ENCODE results near the gene NCAPG2. TPM values are rescaled to one million over a fixed set of nuclear protein-coding genes. Genes with fewer than 3 reads are reported as not detected.

Gene NCAPG2
- polyA plus RNA-seq, 2 of the 4 experiments (the other 2 are of a cell fraction), result 53.8 to 63.0 TPM

DNA sequence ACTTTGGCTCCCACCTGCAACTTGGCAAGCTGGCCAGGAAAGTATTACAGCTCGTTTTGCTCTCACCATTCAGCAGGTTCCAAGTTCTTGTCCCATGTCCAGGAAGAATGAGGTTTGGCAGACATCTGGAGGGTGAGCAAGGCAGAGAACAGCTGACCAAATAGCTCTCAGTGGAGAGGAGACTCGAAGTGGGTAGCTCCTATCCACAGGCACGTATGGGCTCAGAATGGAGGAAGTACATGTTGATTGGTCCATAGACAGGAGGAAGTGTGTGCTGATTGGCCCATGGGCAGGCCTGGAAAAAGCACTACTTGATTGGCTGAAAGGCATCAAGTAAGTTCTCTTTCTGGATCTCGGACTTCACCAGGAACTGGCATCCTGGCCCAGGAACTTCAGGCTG lies 3.0 kb upstream of the NCAPG2 start:
- FAIRE-seq (no peak), DNase-seq (ENCODE audit: low read depth in 1 of 2, low spot score in 1 of 2) (peak in 1 of 2 experiments; percentile 33), ATAC-seq (no peak)
- Histone ChIP-seq H3K27ac (no peak overlapping the region), H3K4me2 (no peak overlapping the region), H3K4me3 (no peak overlapping the region), H3K9me3 (no peaks in the 10 kb centered on the region), H3K4me1 (peaks cover 18% of the 10 kb centered on the region)
- WGBS (ENCODE audit: missing lambda C conversion rate), result 56% methylated on average over 4 of the region's 4 CpGs
- CTCF ChIA-PET, result interaction anchor here (1.4 to 2.9 kb wide), 3 partner anchors 12 to 269 kb away, joined by 4 to 11 read pairs (median 6); no protein-coding TSS in a partner anchor
- POLR2A ChIA-PET, result no interaction called here
- TF ChIP-seq JUNB (IDR thresholded peaks at IDR 0.05) (no peak), ZFP36 (IDR thresholded peaks at IDR 0.05; ENCODE audit: borderline replicate concordance, partially characterized antibody) (no peak), TP53 (CRISPR knock-in tag; IDR thresholded peaks at IDR 0.05) (no peak), CHD4 (IDR thresholded peaks at IDR 0.05; ENCODE audit: borderline replicate concordance) (no peak), FOXS1 (CRISPR knock-in tag; IDR thresholded peaks at IDR 0.05) (no peak), SMC3 (IDR thresholded peaks at IDR 0.05) (no peak), ZNF302 (CRISPR knock-in tag; IDR thresholded peaks at IDR 0.05) (no peak), KDM5A (IDR thresholded peaks at IDR 0.05) (no peak)
- TF ChIP-seq, protein P1, sequence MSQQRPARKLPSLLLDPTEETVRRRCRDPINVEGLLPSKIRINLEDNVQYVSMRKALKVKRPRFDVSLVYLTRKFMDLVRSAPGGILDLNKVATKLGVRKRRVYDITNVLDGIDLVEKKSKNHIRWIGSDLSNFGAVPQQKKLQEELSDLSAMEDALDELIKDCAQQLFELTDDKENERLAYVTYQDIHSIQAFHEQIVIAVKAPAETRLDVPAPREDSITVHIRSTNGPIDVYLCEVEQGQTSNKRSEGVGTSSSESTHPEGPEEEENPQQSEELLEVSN (IDR thresholded peaks at IDR 0.05; ENCODE audit: borderline replicate concordance, low read depth), result no peak

DNA sequence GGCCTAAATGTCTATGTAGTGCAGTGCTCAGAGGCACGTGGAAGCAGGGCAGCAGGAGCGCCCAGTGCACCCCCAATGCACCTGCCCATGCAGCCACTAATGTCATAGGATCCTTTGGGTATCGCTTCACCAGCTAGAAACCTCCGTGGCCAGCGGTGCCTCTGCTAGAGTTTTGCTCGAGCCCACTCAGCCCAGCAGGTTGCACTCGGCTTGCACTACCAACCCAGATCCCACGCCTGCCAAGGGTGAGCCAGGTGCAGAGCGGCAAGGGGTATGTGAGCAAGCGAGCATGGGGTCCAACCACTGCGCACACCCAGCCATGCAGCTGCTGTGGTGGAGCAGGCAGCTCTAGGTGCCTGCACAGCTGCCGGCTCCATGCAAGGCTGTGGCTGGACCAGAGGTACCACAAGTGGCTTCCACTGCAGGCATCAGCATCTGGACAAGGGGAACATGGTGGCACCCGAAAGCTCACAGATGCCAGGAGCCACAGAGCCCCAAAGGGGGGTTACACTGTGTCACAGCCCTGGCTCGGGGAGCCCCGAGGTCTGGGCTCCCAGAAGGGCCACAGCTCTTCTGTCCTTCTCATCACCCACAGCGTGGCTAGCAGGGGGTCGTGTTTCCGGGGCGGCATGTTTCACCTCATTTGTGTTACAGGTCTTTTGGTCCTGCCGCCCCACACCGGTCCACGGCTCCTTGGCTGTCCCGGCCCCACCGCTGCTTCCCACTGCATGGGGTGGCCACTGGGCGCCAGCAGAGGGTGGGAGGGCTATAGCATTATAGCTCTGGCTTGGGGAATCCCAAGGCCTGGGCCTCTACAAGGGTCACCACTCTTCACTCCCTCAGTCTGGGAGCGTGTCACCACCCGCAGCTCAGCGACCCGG lies 2.3 kb upstream of the NCAPG2 start:
- WGBS (ENCODE audit: missing lambda C conversion rate), result 95% methylated on average over 18 of the region's 29 CpGs
- no peaks in the 10 kb centered on the region for H3K9me3 ChIP-seq
- TF ChIP-seq RAD21 (conservative IDR thresholded peaks at IDR 0.05 in 1 of 2, IDR thresholded peaks at IDR 0.05 in 1 of 2), result no peak
- no peak for TF ChIP-seq GATA3 (IDR thresholded peaks at IDR 0.05; ENCODE audit: borderline replicate concordance)
- TF ChIP-seq, protein P2, sequence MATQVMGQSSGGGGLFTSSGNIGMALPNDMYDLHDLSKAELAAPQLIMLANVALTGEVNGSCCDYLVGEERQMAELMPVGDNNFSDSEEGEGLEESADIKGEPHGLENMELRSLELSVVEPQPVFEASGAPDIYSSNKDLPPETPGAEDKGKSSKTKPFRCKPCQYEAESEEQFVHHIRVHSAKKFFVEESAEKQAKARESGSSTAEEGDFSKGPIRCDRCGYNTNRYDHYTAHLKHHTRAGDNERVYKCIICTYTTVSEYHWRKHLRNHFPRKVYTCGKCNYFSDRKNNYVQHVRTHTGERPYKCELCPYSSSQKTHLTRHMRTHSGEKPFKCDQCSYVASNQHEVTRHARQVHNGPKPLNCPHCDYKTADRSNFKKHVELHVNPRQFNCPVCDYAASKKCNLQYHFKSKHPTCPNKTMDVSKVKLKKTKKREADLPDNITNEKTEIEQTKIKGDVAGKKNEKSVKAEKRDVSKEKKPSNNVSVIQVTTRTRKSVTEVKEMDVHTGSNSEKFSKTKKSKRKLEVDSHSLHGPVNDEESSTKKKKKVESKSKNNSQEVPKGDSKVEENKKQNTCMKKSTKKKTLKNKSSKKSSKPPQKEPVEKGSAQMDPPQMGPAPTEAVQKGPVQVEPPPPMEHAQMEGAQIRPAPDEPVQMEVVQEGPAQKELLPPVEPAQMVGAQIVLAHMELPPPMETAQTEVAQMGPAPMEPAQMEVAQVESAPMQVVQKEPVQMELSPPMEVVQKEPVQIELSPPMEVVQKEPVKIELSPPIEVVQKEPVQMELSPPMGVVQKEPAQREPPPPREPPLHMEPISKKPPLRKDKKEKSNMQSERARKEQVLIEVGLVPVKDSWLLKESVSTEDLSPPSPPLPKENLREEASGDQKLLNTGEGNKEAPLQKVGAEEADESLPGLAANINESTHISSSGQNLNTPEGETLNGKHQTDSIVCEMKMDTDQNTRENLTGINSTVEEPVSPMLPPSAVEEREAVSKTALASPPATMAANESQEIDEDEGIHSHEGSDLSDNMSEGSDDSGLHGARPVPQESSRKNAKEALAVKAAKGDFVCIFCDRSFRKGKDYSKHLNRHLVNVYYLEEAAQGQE (IDR thresholded peaks at IDR 0.05), result no peak
- no peak for TF ChIP-seq POLR2AphosphoS2 (conservative IDR thresholded peaks at IDR 0.05; ENCODE audit: low read length)
- TF ChIP-seq CBX8 (IDR thresholded peaks at IDR 0.05), result no peak
- no peak for TF ChIP-seq HOXB5 (CRISPR knock-in tag; IDR thresholded peaks at IDR 0.05)
- TF ChIP-seq ZSCAN20 (CRISPR knock-in tag; IDR thresholded peaks at IDR 0.05), result no peak
- no peak for TF ChIP-seq KDM5A (IDR thresholded peaks at IDR 0.05)
- TF ChIP-seq CHD2 (IDR thresholded peaks at IDR 0.05; ENCODE audit: low read length, partially characterized antibody), result no peak
- no peak for TF ChIP-seq NR3C1 (IDR thresholded peaks at IDR 0.05)
- no peak for TF ChIP-seq HDAC2 (IDR thresholded peaks at IDR 0.05)
- TF ChIP-seq, protein P3, sequence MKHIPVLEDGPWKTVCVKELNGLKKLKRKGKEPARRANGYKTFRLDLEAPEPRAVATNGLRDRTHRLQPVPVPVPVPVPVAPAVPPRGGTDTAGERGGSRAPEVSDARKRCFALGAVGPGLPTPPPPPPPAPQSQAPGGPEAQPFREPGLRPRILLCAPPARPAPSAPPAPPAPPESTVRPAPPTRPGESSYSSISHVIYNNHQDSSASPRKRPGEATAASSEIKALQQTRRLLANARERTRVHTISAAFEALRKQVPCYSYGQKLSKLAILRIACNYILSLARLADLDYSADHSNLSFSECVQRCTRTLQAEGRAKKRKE (CRISPR knock-in tag; IDR thresholded peaks at IDR 0.05; ENCODE audit: low read depth), result no peak
- TF ChIP-seq, protein P4, sequence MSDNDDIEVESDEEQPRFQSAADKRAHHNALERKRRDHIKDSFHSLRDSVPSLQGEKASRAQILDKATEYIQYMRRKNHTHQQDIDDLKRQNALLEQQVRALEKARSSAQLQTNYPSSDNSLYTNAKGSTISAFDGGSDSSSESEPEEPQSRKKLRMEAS (IDR thresholded peaks at IDR 0.05), result no peak
- no peak for TF ChIP-seq SREBF2 (IDR thresholded peaks at IDR 0.05)
- ChIA-PET POLR2A (no interaction called here), CTCF (interaction anchor here (1.2 to 2.9 kb wide), 6 partner anchors 10 to 270 kb away, joined by 3 to 11 read pairs (median 4); no protein-coding TSS in a partner anchor)
- ATAC-seq (no peak), DNase-seq (ENCODE audit: low read depth in 1 of 2, low spot score in 1 of 2) (no peak), FAIRE-seq (no peak)
- H3K4me2 ChIP-seq, result no peak overlapping the region
- H3K4me1 ChIP-seq, result peaks cover 18% of the 10 kb centered on the region
- no peak overlapping the region for H3K27ac ChIP-seq
- H3K4me3 ChIP-seq, result no peak overlapping the region
